GM23338 (cell line): Measurements from ENCODE around the gene BLTP3B. TPM values are rescaled to one million over a fixed set of nuclear protein-coding genes. Genes with fewer than 3 reads are reported as not detected.

Experiments used
- ATAC-seq: fragments of 200-7000 bp; cut with Tn5 transposase; 3 replicates; pipeline ENCODE4 v1.9.1; 2020
- DNase-seq: peaks from one replicate; pipeline ENCODE4 v3.0.0-alpha.2; 2015; ENCODE audit warnings: low spot score
- H2AFZ ChIP-seq: fragments of 200-600 bp; sonication (generic); 2 replicates; pipeline ENCODE4 v1.8.0; 2016; ENCODE audit warnings: antibody characterized with exemption, mild to moderate bottlenecking, moderate library complexity
- H3F3A ChIP-seq: fragments of 200-600 bp; sonication (generic); replicated peaks from 2 replicates; pipeline ENCODE4 v1.8.0; 2017; ENCODE audit warnings: antibody characterized with exemption, mixed run types, low read depth
- H3K27ac ChIP-seq: fragments of 200-600 bp; sonication (generic); 2 replicates; pipeline ENCODE4 v1.6.1; 2016; ENCODE audit warnings: low read depth
- H3K27me3 ChIP-seq: fragments of 200-600 bp; sonication (generic); 2 replicates; pipeline ENCODE4 v1.8.0; 2016; ENCODE audit warnings: mild to moderate bottlenecking, mixed run types, moderate library complexity; ENCODE audit not compliant: insufficient read depth
- H3K36me3 ChIP-seq: fragments of 200-600 bp; sonication (generic); 2 replicates; pipeline ENCODE4 v1.8.0; 2016; ENCODE audit warnings: mild to moderate bottlenecking; ENCODE audit not compliant: insufficient read depth
- H3K4me1 ChIP-seq: fragments of 200-600 bp; sonication (generic); 2 replicates; pipeline ENCODE4 v1.8.0; 2016; ENCODE audit warnings: mild to moderate bottlenecking, moderate library complexity; ENCODE audit not compliant: insufficient read depth
- H3K4me2 ChIP-seq: fragments of 200-600 bp; sonication (generic); 2 replicates; pipeline ENCODE4 v1.7.1; 2017; ENCODE audit warnings: mixed run types
- H3K4me3 ChIP-seq: fragments of 200-600 bp; sonication (generic); 2 replicates; pipeline ENCODE4 v1.6.1; 2016; ENCODE audit warnings: mixed run types
- H3K79me2 ChIP-seq: fragments of 200-600 bp; sonication (generic); replicated peaks from 2 replicates; pipeline ENCODE4 v1.8.0; 2017; ENCODE audit warnings: mild to moderate bottlenecking; ENCODE audit not compliant: insufficient read depth
- H3K9me2 ChIP-seq: fragments of 200-600 bp; sonication (generic); 2 replicates; pipeline ENCODE4 v1.8.0; 2017; ENCODE audit not compliant: insufficient read depth
- H4K20me1 ChIP-seq: fragments of 200-600 bp; sonication (generic); replicated peaks from 2 replicates; pipeline ENCODE4 v1.8.0; 2017; ENCODE audit warnings: mild to moderate bottlenecking; ENCODE audit not compliant: insufficient read depth
- H3K27ac Mint-ChIP-seq: 2 replicates; pipeline ENCODE4 v1.8.0; 2020; ENCODE audit warnings: inconsistent platforms, mild to moderate bottlenecking, moderate library complexity, mixed read lengths
- H3K27me3 Mint-ChIP-seq: 3 replicates; pipeline ENCODE4 v1.8.0; 2022; ENCODE audit warnings: low read depth, mild to moderate bottlenecking, moderate library complexity, mixed read lengths, inconsistent platforms; ENCODE audit not compliant: insufficient read depth, poor library complexity
- H3K36me3 Mint-ChIP-seq: 3 replicates; pipeline ENCODE4 v1.8.0; 2021; ENCODE audit warnings: low read depth, mild to moderate bottlenecking, inconsistent platforms, moderate library complexity, mixed read lengths
- H3K4me1 Mint-ChIP-seq: 3 replicates; pipeline ENCODE4 v1.8.0; 2020; ENCODE audit warnings: mild to moderate bottlenecking, inconsistent platforms, mixed read lengths
- H3K4me3 Mint-ChIP-seq: 3 replicates; pipeline ENCODE4 v1.8.0; 2021; ENCODE audit warnings: moderate library complexity, mild to moderate bottlenecking, inconsistent platforms, mixed read lengths
- H3K9me3 Mint-ChIP-seq: 3 replicates; pipeline ENCODE4 v1.8.0; 2020; ENCODE audit warnings: moderate library complexity, mild to moderate bottlenecking, inconsistent platforms, mixed read lengths
- CREB1 ChIP-seq: fragments of 250-450 bp; sonication (Bioruptor Pico); IDR thresholded peaks from 2 replicates; pipeline ENCODE4 v1.5.0; 2020; ENCODE audit warnings: low read depth, mild to moderate bottlenecking, moderate library complexity
- EZH2 ChIP-seq: fragments of 200-600 bp; sonication (generic); IDR thresholded peaks from one replicate; pipeline ENCODE4 v1.8.0; 2017; ENCODE audit warnings: antibody characterized with exemption, mild to moderate bottlenecking, low read depth; ENCODE audit not compliant: unreplicated experiment
- EZH2phosphoT487 ChIP-seq: fragments of 200-600 bp; sonication (generic); IDR thresholded peaks from one replicate; pipeline ENCODE4 v1.8.1; 2018; ENCODE audit warnings: antibody characterized with exemption; ENCODE audit not compliant: unreplicated experiment
- JUNB ChIP-seq: IDR thresholded peaks from one replicate; pipeline ENCODE4 v1.6.1; 2016; ENCODE audit warnings: antibody characterized with exemption; ENCODE audit not compliant: unreplicated experiment
- NANOG ChIP-seq: IDR thresholded peaks from 2 replicates; pipeline ENCODE4 v1.6.1; 2016; ENCODE audit warnings: antibody characterized with exemption, borderline replicate concordance
- STAT1 ChIP-seq: IDR thresholded peaks from one replicate; pipeline ENCODE4 v1.6.1; 2016; ENCODE audit warnings: antibody characterized with exemption; ENCODE audit not compliant: unreplicated experiment
- ZNF114 ChIP-seq: fragments of 250-450 bp; sonication (Bioruptor Pico); IDR thresholded peaks from 2 replicates; pipeline ENCODE4 v1.5.0; 2020; ENCODE audit warnings: mild to moderate bottlenecking, moderate library complexity
- ZNF331 ChIP-seq: fragments of 250-450 bp; sonication (Bioruptor Pico); IDR thresholded peaks from 2 replicates; pipeline ENCODE4 v1.5.0; 2020; ENCODE audit warnings: low read depth, mild to moderate bottlenecking, moderate library complexity
- polyA plus RNA-seq: library from polyadenylated mRNA; unstranded; fragments of >200 nt; fragmentation: Nextera tagmentation; extraction: Ambion mirVana; gene quantifications from 2 replicates; pipeline ENCODE4 v1.2.1, GENCODE V29; 2016
- total RNA-seq: library from RNA; depleted of rRNA; stranded (reverse); fragments of >200 nt; shearing (Covaris generic); gene quantifications from 2 replicates; pipeline ENCODE4 v1.2.3, GENCODE V29; 2014
- TF ChIP-seq, protein P1 (sequence below): IDR thresholded peaks from one replicate; pipeline ENCODE4 v1.6.1; 2018; ENCODE audit warnings: antibody characterized with exemption; ENCODE audit not compliant: unreplicated experiment
- TF ChIP-seq, protein P2 (sequence below): IDR thresholded peaks from 2 replicates; pipeline ENCODE4 v1.6.1; 2016; ENCODE audit warnings: antibody characterized with exemption
- TF ChIP-seq, protein P3 (sequence below): fragments of 250-450 bp; sonication (Bioruptor Pico); IDR thresholded peaks from 2 replicates; pipeline ENCODE4 v1.5.0; 2020; ENCODE audit warnings: mild to moderate bottlenecking, moderate library complexity
- TF ChIP-seq, protein P4 (sequence below), 2 experiments: fragments of 200-600 bp in 1 of 2; sonication (generic) in 1 of 2; conservative IDR thresholded peaks; 2 replicates each; pipeline versions ENCODE4 v1.5.1 to v1.6.1; 2016 to 2017; ENCODE audit warnings: antibody characterized with exemption in 2 of 2, low read depth in 2 of 2, mild to moderate bottlenecking in 2 of 2, moderate library complexity in 1 of 2

Gene BLTP3B
- total and polyA plus RNA-seq, 2 experiments from 2014 or later: 11.2 to 35.8 TPM

DNA sequence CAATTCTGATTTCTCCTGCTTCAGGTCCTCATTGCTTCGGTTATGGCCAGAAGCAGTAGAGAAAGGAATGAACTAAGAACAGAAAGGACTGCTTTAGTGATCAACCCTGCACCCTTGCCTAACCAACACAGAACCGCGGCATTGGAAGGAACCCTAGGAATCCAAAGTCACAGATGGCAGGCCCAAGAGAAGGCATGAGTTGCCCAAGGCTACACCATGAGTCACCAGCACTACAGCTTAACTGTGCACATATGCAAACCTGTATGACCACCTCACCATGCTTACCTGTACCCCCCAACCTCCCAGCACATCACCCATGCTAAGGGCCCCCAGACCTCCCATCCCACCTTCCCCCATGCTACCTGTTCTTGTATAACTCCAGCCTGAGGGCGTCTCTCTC lies 25.9 kb upstream of the BLTP3B start:
- TF ChIP-seq, protein P1, sequence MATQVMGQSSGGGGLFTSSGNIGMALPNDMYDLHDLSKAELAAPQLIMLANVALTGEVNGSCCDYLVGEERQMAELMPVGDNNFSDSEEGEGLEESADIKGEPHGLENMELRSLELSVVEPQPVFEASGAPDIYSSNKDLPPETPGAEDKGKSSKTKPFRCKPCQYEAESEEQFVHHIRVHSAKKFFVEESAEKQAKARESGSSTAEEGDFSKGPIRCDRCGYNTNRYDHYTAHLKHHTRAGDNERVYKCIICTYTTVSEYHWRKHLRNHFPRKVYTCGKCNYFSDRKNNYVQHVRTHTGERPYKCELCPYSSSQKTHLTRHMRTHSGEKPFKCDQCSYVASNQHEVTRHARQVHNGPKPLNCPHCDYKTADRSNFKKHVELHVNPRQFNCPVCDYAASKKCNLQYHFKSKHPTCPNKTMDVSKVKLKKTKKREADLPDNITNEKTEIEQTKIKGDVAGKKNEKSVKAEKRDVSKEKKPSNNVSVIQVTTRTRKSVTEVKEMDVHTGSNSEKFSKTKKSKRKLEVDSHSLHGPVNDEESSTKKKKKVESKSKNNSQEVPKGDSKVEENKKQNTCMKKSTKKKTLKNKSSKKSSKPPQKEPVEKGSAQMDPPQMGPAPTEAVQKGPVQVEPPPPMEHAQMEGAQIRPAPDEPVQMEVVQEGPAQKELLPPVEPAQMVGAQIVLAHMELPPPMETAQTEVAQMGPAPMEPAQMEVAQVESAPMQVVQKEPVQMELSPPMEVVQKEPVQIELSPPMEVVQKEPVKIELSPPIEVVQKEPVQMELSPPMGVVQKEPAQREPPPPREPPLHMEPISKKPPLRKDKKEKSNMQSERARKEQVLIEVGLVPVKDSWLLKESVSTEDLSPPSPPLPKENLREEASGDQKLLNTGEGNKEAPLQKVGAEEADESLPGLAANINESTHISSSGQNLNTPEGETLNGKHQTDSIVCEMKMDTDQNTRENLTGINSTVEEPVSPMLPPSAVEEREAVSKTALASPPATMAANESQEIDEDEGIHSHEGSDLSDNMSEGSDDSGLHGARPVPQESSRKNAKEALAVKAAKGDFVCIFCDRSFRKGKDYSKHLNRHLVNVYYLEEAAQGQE: no peak
- TF ChIP-seq ZNF331 (CRISPR knock-in tag) (no peak), EZH2phosphoT487 (no peak), CREB1 (CRISPR knock-in tag) (no peak), JUNB (no peak), NANOG (no peak), STAT1 (no peak), ZNF114 (CRISPR knock-in tag) (no peak), EZH2 (no peak)
- TF ChIP-seq, protein P2, sequence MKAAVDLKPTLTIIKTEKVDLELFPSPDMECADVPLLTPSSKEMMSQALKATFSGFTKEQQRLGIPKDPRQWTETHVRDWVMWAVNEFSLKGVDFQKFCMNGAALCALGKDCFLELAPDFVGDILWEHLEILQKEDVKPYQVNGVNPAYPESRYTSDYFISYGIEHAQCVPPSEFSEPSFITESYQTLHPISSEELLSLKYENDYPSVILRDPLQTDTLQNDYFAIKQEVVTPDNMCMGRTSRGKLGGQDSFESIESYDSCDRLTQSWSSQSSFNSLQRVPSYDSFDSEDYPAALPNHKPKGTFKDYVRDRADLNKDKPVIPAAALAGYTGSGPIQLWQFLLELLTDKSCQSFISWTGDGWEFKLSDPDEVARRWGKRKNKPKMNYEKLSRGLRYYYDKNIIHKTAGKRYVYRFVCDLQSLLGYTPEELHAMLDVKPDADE: no peak
- TF ChIP-seq, protein P3, sequence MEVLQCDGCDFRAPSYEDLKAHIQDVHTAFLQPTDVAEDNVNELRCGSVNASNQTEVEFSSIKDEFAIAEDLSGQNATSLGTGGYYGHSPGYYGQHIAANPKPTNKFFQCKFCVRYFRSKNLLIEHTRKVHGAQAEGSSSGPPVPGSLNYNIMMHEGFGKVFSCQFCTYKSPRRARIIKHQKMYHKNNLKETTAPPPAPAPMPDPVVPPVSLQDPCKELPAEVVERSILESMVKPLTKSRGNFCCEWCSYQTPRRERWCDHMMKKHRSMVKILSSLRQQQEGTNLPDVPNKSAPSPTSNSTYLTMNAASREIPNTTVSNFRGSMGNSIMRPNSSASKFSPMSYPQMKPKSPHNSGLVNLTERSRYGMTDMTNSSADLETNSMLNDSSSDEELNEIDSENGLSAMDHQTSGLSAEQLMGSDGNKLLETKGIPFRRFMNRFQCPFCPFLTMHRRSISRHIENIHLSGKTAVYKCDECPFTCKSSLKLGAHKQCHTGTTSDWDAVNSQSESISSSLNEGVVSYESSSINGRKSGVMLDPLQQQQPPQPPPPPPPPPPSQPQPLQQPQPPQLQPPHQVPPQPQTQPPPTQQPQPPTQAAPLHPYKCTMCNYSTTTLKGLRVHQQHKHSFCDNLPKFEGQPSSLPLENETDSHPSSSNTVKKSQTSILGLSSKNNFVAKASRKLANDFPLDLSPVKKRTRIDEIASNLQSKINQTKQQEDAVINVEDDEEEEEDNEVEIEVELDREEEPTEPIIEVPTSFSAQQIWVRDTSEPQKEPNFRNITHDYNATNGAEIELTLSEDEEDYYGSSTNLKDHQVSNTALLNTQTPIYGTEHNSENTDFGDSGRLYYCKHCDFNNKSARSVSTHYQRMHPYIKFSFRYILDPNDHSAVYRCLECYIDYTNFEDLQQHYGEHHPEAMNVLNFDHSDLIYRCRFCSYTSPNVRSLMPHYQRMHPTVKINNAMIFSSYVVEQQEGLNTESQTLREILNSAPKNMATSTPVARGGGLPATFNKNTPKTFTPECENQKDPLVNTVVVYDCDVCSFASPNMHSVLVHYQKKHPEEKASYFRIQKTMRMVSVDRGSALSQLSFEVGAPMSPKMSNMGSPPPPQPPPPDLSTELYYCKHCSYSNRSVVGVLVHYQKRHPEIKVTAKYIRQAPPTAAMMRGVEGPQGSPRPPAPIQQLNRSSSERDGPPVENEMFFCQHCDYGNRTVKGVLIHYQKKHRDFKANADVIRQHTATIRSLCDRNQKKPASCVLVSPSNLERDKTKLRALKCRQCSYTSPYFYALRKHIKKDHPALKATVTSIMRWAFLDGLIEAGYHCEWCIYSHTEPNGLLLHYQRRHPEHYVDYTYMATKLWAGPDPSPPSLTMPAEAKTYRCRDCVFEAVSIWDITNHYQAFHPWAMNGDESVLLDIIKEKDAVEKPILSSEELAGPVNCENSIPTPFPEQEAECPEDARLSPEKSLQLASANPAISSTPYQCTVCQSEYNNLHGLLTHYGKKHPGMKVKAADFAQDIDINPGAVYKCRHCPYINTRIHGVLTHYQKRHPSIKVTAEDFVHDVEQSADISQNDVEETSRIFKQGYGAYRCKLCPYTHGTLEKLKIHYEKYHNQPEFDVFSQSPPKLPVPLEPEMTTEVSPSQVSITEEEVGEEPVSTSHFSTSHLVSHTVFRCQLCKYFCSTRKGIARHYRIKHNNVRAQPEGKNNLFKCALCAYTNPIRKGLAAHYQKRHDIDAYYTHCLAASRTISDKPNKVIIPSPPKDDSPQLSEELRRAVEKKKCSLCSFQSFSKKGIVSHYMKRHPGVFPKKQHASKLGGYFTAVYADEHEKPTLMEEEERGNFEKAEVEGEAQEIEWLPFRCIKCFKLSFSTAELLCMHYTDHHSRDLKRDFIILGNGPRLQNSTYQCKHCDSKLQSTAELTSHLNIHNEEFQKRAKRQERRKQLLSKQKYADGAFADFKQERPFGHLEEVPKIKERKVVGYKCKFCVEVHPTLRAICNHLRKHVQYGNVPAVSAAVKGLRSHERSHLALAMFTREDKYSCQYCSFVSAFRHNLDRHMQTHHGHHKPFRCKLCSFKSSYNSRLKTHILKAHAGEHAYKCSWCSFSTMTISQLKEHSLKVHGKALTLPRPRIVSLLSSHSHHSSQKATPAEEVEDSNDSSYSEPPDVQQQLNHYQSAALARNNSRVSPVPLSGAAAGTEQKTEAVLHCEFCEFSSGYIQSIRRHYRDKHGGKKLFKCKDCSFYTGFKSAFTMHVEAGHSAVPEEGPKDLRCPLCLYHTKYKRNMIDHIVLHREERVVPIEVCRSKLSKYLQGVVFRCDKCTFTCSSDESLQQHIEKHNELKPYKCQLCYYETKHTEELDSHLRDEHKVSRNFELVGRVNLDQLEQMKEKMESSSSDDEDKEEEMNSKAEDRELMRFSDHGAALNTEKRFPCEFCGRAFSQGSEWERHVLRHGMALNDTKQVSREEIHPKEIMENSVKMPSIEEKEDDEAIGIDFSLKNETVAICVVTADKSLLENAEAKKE (CRISPR knock-in tag): no peak
- TF ChIP-seq, protein P4, sequence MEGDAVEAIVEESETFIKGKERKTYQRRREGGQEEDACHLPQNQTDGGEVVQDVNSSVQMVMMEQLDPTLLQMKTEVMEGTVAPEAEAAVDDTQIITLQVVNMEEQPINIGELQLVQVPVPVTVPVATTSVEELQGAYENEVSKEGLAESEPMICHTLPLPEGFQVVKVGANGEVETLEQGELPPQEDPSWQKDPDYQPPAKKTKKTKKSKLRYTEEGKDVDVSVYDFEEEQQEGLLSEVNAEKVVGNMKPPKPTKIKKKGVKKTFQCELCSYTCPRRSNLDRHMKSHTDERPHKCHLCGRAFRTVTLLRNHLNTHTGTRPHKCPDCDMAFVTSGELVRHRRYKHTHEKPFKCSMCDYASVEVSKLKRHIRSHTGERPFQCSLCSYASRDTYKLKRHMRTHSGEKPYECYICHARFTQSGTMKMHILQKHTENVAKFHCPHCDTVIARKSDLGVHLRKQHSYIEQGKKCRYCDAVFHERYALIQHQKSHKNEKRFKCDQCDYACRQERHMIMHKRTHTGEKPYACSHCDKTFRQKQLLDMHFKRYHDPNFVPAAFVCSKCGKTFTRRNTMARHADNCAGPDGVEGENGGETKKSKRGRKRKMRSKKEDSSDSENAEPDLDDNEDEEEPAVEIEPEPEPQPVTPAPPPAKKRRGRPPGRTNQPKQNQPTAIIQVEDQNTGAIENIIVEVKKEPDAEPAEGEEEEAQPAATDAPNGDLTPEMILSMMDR (conservative IDR thresholded peaks at IDR 0.05; ENCODE audit: low read depth in 2 of 2): no peak
- H3K9me3 Mint-ChIP-seq: peaks cover 10% of the 10 kb centered on the region
- H3K9me2 ChIP-seq: no peaks in the 10 kb centered on the region
- no peaks in the 10 kb centered on the region for H3K79me2 ChIP-seq
- peaks cover 22% of the 10 kb centered on the region for H3K4me1 Mint-ChIP-seq
- no peak overlapping the region for H3K4me3 ChIP-seq
- H3K36me3 ChIP-seq: 0 out of 2 replicates have a peak, but pooled peaks cover 4% of the 10 kb centered on the region
- peaks cover 9% of the 10 kb centered on the region for H3K4me1 ChIP-seq
- peaks cover 12% of the 10 kb centered on the region for H3K27me3 Mint-ChIP-seq
- H3K27ac ChIP-seq: no peak overlapping the region
- no peaks in the 10 kb centered on the region for H4K20me1 ChIP-seq
- no peak for DNase-seq
- H3K27ac Mint-ChIP-seq: 0 out of 2 replicates have a peak overlapping the region, but pooled peaks have one; percentile 77
- peaks cover 39% of the 10 kb centered on the region for H3K36me3 Mint-ChIP-seq
- H3K4me3 Mint-ChIP-seq: no peak overlapping the region
- H2AFZ ChIP-seq: no peak overlapping the region
- no peak overlapping the region for H3K4me2 ChIP-seq
- ATAC-seq: no peak
- H3F3A ChIP-seq: no peaks in the 10 kb centered on the region
- no peaks in the 10 kb centered on the region for H3K27me3 ChIP-seq
